Measurements from ENCODE around the gene SLC38A4.

The SLC38A4 gene

DNA sequence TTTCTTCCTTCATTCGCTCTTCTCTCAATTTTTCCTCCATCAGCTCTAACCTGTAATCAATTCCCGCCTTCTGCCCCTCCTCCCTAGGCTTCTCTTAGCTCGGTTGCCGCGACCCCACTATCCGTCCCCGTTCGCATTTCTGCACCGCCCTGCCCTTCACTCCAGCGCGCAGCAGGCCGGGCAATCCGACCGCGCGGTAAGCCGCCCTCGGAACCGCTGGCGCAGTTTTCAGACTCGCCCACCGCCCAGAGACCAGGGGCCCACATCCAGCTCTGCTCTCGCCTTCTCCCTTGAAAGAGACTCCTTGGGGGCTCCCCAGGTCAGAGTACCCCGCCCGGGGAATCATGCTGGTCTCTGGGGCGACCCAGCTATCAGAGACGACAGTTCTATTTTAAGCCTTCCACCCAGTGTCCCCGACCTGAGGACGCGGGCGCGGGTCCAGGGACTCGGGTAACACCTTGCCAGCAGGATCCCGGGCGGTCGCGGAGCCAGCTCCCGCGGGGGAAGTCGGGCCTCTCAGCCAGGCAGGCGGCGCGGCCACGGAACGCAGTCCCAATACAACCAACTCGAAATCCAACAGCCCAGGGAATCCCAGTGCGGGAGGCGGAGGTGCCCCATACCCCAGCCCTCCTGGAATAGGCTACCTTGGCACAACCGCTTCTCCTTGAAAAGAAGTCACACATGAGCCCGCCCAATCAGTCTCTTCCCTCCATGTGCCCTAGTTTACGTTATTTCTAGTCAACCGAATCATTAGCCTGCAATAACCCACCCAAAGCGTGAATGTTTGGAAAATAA is 5.7 kb upstream of the SLC38A4 start:
- TF ChIP-seq RAD21 (IDR thresholded peaks at IDR 0.05; ENCODE audit: low read depth) (no peak), CEBPB (IDR thresholded peaks at IDR 0.05) (no peak), TCF12 (IDR thresholded peaks at IDR 0.05; ENCODE audit: low read depth) (no peak), ZBTB7A (IDR thresholded peaks at IDR 0.05; ENCODE audit: low read depth) (no peak), TEAD4 (IDR thresholded peaks at IDR 0.05) (no peak), EP300 (IDR thresholded peaks at IDR 0.05; ENCODE audit: borderline replicate concordance) (no peak), TAF1 (IDR thresholded peaks at IDR 0.05; ENCODE audit: low read depth) (no peak), CREB1 (IDR thresholded peaks at IDR 0.05; ENCODE audit: low read depth) (no peak), EGR1 (IDR thresholded peaks at IDR 0.05) (no peak), YY1 (IDR thresholded peaks at IDR 0.05; ENCODE audit: low read depth) (no peak), FOXM1 (IDR thresholded peaks at IDR 0.05; ENCODE audit: borderline replicate concordance, low read depth) (no peak), NFIC (IDR thresholded peaks at IDR 0.05) (no peak)
- TF ChIP-seq, protein P1, sequence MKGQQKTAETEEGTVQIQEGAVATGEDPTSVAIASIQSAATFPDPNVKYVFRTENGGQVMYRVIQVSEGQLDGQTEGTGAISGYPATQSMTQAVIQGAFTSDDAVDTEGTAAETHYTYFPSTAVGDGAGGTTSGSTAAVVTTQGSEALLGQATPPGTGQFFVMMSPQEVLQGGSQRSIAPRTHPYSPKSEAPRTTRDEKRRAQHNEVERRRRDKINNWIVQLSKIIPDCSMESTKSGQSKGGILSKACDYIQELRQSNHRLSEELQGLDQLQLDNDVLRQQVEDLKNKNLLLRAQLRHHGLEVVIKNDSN (IDR thresholded peaks at IDR 0.05): no peak
- TF ChIP-seq, protein P2, sequence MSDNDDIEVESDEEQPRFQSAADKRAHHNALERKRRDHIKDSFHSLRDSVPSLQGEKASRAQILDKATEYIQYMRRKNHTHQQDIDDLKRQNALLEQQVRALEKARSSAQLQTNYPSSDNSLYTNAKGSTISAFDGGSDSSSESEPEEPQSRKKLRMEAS (IDR thresholded peaks at IDR 0.05): no peak
- TF ChIP-seq, protein P3, sequence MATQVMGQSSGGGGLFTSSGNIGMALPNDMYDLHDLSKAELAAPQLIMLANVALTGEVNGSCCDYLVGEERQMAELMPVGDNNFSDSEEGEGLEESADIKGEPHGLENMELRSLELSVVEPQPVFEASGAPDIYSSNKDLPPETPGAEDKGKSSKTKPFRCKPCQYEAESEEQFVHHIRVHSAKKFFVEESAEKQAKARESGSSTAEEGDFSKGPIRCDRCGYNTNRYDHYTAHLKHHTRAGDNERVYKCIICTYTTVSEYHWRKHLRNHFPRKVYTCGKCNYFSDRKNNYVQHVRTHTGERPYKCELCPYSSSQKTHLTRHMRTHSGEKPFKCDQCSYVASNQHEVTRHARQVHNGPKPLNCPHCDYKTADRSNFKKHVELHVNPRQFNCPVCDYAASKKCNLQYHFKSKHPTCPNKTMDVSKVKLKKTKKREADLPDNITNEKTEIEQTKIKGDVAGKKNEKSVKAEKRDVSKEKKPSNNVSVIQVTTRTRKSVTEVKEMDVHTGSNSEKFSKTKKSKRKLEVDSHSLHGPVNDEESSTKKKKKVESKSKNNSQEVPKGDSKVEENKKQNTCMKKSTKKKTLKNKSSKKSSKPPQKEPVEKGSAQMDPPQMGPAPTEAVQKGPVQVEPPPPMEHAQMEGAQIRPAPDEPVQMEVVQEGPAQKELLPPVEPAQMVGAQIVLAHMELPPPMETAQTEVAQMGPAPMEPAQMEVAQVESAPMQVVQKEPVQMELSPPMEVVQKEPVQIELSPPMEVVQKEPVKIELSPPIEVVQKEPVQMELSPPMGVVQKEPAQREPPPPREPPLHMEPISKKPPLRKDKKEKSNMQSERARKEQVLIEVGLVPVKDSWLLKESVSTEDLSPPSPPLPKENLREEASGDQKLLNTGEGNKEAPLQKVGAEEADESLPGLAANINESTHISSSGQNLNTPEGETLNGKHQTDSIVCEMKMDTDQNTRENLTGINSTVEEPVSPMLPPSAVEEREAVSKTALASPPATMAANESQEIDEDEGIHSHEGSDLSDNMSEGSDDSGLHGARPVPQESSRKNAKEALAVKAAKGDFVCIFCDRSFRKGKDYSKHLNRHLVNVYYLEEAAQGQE (IDR thresholded peaks at IDR 0.05; ENCODE audit: low read depth): no peak

DNA sequence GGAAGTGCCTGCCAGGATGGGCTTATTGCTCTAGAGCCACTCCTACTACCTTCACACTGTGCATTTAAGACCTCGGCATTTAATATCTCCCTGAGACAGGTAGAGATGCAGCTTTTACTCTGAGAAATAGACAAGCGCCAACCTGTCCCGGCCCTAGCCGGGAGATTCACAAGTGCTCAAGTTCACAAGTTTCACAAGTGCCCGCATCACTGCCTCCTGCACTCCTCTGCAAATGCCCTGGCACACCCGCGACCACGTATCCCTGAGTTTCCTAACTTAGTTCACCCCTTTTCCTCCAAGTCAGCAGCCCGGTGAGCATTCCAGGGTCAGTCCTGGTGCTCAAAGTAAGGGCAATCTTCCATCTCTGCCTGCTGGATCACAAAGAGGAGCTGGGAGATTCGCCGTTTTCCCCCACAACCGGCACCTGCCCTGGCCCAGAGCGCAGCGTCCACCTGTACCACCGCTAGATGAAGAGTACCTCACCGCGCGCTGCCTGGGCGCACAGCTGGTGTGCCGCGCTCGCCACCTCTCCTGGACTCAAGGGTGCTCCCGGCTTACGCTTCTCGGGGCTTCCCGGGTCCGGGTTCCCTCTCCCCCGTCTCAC is 5.0 kb upstream of the SLC38A4 start:
- no peak for TF ChIP-seq FOXM1 (IDR thresholded peaks at IDR 0.05; ENCODE audit: borderline replicate concordance, low read depth)
- no peak for TF ChIP-seq ZBTB7A (IDR thresholded peaks at IDR 0.05; ENCODE audit: low read depth)
- TF ChIP-seq NFIC (IDR thresholded peaks at IDR 0.05): no peak
- TF ChIP-seq TEAD4 (IDR thresholded peaks at IDR 0.05): no peak
- TF ChIP-seq, protein P2 (IDR thresholded peaks at IDR 0.05): no peak
- no peak for TF ChIP-seq EGR1 (IDR thresholded peaks at IDR 0.05)
- TF ChIP-seq YY1 (IDR thresholded peaks at IDR 0.05; ENCODE audit: low read depth): no peak
- no peak for TF ChIP-seq EP300 (IDR thresholded peaks at IDR 0.05; ENCODE audit: borderline replicate concordance)
- TF ChIP-seq, protein P3 (IDR thresholded peaks at IDR 0.05; ENCODE audit: low read depth): no peak
- no peak for TF ChIP-seq CEBPB (IDR thresholded peaks at IDR 0.05)
- TF ChIP-seq, protein P1 (IDR thresholded peaks at IDR 0.05): no peak
- TF ChIP-seq TCF12 (IDR thresholded peaks at IDR 0.05; ENCODE audit: low read depth): no peak

DNA sequence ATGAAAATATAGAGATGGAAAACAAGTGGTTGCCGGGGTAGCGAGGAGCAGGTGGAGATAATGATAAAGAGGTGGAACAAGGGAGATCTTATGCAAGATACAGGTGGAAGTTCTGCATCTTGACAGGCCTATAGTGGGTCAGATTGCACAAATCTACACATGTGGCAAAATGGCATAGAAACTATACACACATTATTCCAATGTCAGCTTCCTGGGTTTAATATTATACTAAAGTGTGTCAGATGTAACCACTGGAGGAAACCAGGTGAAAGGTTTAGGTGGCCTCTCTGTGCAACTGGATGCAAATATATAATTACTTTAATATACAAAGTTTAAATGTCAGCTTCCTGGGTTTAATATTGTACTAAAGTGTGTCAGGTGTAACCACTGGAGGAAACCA is 1.1 kb downstream of the SLC38A4 start:
- no peak for TF ChIP-seq NFIC (IDR thresholded peaks at IDR 0.05)

DNA sequence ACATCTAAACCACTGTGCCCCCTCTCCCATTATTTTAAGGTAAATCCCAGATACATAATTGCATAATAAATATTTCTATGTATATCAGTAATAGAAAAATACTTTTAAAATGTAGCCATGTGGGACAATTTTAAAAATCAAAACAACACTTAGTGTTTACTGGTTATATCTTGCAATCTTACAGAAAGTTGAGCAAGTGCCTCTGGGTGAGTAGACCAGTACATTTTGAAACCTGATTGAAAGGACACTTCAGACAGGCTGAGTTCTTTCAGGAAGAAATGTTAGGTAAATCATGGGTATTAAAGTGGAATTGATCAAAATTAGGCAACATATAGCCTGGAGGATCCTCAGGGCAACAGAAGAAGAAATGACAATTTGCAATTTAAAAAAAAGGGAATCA is 7.2 kb downstream of the SLC38A4 start:
- TF ChIP-seq FOXM1 (IDR thresholded peaks at IDR 0.05; ENCODE audit: borderline replicate concordance, low read depth) (no peak), EGR1 (IDR thresholded peaks at IDR 0.05) (no peak), TEAD4 (IDR thresholded peaks at IDR 0.05) (no peak), CREB1 (IDR thresholded peaks at IDR 0.05; ENCODE audit: low read depth) (no peak), CEBPB (IDR thresholded peaks at IDR 0.05) (no peak), TCF12 (IDR thresholded peaks at IDR 0.05; ENCODE audit: low read depth) (no peak)
- TF ChIP-seq, protein P2 (IDR thresholded peaks at IDR 0.05): no peak
- TF ChIP-seq, protein P3 (IDR thresholded peaks at IDR 0.05; ENCODE audit: low read depth): no peak
- TF ChIP-seq, protein P1 (IDR thresholded peaks at IDR 0.05): no peak

Data from Ishikawa (cell line).